HG03520 (cell line): ENCODE results near the gene IL21R.

Source experiments
- ATAC-seq: cut with Tn5 transposase; IDR thresholded peaks from one replicate; pipeline ENCODE4 v1.9.1; 2021; ENCODE audit warnings: mild to moderate bottlenecking, moderate library complexity; ENCODE audit not compliant: unreplicated experiment

IL21R gene

DNA sequence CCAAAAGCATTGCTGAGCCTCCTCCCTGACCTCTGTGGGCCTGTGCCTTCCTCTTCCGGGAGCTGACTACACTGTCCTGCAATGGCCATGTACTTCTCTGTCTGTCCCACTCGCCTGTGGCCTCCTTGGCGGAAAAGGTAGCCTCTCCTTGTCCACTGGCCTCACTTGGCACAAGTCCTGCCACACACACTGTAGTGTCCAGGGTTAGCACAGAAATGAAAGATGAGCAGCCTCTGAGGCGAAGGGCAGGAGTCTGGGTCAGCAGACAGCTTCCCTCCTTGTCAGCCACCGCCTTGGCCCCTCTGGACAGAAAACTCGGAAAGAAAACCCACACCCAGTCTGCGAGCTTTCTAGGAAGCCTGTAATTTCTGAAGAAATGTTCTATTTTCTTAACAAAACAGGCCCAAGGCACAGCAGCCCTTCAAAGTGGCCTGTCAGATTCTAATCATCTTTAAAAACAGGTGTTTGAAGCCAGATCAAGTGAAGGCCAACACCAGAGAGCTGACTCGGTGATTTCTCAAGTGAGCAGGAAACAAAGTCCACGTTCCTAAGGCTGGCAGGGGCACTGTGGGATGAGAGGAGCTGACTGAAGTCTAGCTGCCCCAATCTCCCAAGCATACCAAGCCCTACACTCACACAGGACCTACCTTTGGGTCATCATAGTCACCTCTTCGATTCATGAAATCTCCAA is 80.6 kb downstream of the IL21R start:
- ATAC-seq: no peak

DNA sequence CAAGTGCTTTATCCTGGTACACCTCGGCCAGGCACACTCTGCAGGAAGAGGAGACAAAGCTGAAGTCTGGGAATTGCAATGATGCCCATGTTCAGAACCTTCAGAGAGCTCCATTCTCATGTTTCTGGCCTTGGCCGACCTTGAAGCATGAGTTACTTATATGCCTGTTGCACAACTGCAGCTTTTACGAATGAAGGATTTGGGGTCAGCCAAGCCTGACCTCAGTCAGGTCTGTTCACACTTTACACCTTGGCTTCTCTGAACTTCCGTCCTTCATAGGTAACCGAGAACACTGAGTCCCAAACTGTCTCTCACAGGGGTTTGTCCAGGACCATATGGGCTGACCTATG is 81.1 kb downstream of the IL21R start:
- ATAC-seq: no peak

DNA sequence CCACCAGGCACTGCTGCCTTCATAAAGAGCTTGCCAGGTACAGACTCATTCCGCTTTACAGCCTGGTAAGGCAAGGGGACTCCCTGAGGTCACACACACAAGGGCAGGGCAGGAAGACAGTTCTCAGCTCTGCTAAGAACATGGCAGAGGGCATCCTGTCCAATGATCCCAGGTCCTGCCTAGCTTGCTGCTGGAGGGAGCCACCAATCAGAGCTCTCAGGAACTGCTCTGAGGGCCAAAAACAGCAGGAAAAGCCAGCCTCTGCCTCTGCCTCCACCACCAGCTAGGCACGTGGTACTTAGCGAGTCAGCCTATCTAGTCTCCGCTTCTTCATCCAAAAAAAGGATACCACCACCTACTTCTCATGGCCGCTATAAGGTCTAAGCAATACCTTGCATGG is 81.7 kb downstream of the IL21R start:
- ATAC-seq: no peak

DNA sequence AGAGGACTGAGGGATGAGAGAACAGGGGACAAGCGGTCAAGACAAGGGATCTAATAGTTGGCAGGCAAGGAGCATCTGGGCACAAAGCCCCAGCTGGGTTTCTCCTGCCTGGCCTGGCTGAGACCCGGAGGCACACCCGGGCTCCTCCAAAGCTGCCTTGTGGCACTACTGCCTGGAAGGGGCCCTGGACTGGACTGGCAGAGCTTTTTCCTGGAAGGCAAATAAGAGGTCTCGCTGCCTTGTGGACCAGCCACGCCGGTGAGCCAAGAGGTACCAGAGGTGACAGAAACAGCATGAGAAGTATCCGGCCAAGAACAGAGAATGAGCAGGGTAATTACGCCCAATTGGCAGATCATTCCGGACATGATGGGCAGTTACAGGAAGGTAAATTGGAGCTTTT is 83.2 kb downstream of the IL21R start:
- ATAC-seq: no peak

DNA sequence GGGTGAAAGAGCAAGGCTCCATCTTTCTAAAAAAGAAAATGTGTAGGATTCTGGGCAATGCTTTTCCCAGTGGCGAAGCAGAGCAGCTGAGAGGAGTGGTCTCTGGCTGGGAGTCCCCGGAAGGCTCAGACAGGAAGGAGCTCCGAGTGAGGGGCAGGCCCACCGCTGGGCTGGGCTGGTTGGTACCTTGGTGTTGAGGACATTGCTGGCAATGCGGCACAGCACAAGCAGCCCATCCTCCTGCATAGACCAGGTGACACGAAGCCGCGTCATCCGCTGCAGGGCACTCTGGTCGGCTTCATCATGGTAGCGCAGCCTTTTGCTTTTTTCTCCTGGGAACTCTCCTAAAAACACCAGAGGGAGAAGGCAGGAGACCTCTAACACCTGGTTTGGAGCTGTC is 83.8 kb downstream of the IL21R start:
- ATAC-seq: no peak

DNA sequence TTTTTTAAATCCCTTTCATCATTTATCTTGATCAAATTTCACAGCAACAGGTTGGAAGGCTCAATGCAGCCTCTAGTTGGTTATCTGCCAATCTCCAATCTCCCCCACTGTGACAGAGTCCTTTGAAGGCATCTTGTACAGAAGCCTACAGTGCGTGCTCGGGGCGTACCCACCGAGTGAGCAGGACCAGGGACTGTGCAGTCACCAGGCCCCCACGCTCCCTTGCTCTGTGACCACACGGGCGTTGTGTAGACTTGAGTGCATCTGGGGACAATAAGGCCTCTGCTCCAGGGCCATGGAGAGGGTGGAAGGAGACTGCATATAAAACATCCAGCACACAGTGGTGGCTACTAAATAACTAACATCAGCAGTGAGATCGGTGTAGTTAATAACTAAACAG is 84.4 kb downstream of the IL21R start:
- no peak for ATAC-seq

DNA sequence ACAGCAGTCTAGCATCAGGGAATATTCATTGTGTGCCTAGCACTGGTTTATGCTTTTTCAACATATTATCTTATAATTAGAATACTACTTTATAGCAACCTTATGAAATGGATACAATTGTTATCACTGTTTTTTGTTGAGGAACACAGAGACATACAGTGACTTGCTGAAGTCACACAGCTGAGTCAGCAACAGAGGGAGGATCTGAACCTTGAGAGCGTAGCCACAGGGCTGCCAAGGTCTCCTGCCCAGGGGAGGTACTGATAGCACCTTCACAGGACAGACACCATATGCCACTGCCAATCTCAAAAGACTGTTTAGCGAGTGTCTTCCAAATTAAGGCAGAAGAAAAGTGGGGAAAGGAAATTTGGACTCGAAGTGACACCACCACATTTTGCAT is 84.8 kb downstream of the IL21R start:
- no peak for ATAC-seq

DNA sequence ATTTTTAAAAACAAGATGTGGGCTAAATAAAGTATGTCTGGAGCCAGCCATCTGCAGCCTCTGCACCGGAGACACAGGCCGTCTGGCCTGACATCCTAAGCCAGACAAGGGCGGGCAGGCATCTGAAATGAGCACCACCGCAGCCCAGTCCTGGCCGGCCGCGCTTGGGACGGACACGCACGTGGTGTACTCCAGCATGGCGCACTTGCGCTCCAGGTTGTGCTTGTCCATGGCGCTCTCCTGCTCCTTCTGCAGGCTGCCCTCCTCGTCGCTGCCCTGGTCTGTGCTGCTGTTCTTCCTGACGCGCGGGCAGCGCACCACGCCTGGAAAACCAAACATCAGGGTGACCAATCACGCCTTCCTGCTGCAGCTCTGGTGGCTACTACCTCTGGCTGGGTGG is 87.4 kb downstream of the IL21R start:
- ATAC-seq: no peak

DNA sequence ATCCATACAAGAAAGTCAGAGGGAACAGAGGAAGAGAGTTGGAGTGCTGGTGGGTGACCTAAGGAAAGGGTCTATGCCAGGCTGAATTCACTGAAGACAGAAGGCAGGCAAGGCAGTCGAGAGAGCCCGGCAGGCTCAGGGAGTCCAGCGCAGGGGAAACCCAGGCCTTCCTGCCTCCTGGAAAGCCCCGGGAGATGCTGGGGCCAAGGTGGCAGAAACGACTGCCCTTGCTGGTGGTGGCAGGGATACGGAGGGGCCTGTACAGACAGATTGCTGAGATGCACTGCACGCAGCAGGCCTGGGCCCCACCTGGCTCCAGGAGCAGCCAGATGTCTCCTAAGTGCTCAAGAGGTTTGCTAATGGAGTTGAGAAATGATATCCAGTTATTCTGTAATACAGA is 87.9 kb downstream of the IL21R start:
- ATAC-seq: no peak

DNA sequence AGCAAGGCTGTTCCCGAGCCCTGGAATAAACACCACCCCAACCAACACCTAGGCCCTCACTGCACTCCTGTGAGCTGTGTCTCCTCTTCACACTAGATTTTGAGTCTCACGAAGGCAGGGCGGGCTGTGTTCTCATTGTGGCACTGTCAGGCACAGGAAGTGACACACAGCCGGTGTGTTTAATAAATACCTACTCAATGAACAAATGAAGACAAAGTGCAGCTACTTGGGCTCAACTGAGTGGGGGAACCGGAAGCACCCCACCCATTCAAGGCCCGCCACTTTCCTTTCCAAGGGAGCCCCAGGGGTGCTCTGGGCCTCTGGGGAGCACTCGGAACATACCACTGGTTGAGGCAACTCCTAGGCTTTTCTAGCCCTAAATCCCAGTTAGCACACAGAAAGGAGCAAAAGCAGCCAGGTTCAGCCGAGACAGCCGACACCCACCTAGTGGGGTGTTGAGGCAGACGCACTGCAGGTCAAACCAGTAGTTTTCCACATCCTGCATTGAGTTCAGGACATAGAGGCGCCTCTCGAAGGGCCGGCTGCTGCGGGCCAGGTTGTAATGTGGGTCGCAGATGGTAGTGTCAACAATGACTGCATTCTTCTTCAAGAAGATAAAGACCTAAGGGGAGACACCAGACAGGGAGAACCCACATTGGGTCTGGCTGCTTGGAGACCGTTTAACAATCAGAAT is 90.1 kb downstream of the IL21R start:
- ATAC-seq: no peak

DNA sequence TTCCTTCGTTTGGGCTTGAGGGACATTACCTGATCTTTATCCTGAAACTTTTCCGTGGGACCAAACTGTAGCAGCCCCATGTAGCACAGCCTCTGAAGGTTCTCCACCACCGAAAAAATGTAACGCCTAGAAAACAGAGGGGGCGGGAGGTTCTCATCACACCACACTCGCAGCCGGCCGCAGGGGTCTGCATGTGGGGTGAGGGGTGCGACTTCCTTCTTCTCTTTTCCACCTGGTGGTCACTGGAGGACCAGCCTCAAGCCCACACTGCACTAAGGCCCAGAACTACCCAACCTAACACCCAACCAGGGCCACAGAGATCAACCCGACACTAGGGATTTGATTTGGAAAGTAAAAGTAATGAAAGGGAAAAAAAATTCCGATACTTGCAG is 90.6 kb downstream of the IL21R start:
- no peak for ATAC-seq

DNA sequence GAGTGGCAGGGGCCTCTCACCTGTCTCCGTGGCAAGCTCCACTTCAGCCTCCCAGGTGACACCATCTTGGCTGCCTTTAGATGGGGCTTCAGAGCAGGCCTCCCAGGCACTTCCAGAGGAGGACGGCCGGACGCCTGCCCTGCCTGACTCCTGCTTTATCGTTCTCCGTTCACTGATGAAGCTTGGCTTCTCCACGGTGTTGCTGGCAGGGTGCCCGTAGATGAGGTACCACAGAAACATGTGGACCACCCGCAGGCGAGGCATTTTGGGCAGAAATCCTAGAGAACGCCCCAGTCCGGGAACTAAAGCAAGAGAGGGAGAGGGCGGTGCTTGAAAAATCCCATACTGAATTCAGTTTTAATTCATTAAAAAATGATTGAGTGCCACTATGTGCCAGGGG is 93.2 kb downstream of the IL21R start:
- no peak for ATAC-seq

DNA sequence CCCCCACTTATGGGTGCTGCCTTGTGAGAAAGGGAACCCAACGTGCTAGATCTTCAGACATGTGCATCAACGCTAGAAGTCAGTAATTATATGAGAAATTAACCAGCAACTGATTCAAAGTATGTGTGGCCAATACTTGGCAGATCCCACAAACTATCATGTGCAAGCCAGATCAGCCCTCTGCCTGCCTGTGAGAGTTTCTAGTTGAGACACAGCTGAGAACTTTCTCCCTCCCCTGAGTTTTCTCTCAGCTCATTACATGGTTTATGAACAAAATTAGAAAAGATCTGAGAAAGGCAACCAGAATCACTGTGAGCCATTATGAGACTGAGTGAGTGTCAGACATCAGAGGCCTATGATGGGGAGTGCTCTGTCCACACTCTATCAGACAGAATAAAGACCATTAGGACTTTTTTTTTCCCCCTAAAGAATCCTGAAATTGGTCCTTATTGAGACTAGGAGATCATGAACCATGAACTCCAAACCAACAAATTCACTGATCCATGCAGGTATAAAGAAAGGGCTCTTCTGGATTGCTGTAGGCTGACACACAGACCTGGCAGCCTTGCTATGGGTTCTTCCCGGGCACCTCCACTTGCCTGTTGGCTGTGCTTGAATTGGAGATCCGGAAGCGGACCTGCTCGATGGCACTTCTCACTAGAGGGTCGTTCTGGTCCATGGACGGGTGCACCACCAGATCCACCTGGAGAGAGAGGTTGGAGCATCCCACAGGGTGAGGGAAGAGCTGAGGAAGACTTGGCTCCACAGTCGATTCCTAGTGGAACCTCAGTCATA is 96.3 kb downstream of the IL21R start:
- no peak for ATAC-seq

DNA sequence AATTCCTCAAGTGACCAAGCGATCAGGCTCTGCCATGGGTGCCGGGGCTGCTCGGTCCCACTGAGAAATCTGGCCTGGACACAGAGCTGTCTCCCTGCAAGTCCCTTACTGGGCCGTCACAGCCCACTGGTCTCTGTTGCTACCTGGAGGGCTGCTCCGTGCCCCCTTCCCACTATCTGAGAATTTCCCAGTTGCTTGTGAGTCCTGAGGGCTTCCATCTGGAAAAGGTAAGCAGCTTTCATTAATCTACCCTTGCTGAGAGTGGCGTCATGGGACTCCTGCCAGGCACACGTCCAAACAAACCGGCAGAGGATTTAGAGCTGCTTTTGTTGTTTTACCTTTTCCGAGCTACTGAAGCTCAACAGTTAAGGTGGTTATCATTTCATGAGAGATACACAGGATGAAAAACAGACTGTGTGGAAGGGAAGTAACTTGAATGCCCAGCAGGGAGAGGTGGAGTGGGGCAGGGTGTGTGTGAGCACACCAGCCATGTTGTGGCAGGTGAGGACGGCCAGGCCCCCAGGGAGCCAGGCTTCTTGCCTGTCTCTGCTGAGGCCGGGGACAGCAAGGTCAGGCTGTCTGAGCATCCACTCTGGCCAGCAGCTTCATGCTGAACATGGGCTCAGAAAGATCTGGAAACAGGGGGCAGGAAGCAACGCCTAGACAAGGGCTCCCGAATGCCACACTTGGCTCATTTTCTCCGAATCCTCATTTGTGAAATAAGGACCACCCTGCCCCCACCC is 97.1 kb downstream of the IL21R start:
- no peak for ATAC-seq

DNA sequence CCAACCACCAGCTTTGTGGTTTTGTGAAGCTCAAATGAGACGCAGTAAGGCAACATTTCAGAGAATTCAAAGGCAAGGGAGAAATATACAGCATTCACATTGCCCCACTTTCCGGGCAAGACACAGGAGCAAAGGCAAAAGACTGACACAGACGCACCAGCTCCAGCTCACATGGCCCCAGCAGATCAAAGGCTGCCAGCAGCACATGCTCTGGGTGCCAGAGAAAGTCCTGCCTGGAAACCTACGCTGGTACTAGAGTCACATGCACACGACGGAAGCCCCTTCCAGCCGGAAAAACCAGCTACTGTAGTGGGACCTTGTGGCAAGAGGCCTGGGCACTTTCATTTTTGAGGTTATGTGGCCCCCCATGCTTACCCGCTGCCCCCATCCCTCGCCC is 97.7 kb downstream of the IL21R start:
- ATAC-seq: no peak

DNA sequence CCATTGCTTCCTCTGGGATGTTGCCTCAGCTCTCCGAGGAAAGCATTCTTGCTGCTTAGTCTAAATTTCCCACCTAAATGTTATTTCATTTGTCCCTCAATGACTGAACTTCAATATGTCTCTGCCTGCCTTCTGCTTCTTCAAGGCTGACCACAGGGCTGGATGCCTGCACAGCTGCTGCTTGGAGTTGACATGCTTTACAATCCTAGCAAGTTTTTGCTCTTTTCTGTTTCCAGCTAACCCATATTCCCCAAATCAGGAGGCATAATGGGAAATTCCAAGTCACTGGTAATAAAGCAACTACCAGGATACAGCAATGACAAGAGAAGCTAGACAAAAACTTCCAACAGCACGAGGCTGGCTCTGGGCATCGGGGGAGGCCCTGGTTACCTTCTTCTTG is 98.8 kb downstream of the IL21R start:
- ATAC-seq: no peak
